Effector memory CD4-positive, alpha-beta T cell (primary cell): Measurements from ENCODE around the gene FMN1.
"Not testable (repeated sequence)": the region's sequence is repeated elsewhere in the genome, so short reads cannot be mapped to it uniquely, and the experiment has no call there.

Experiments used
- DNase-seq, 3 donors: peaks; one replicate each; pipeline ENCODE4 v3.0.0-alpha.2; 2020
- H3K27ac ChIP-seq: 2 replicates; pipeline ENCODE4 v1.7.0; 2013; ENCODE audit warnings: mild to moderate bottlenecking, low read length, moderate library complexity; ENCODE audit not compliant: insufficient read depth, poor library complexity, severe bottlenecking
- H3K27me3 ChIP-seq: replicated peaks from 2 replicates; pipeline ENCODE4 v1.7.0; 2013; ENCODE audit warnings: mild to moderate bottlenecking, low read length; ENCODE audit not compliant: insufficient read depth, control insufficient read depth, poor library complexity, severe bottlenecking
- H3K36me3 ChIP-seq: 2 replicates; pipeline ENCODE4 v1.7.0; 2013; ENCODE audit warnings: mild to moderate bottlenecking, low read length, moderate library complexity; ENCODE audit not compliant: control insufficient read depth, insufficient read depth
- H3K4me1 ChIP-seq: 2 replicates; pipeline ENCODE4 v1.7.0; 2013; ENCODE audit warnings: low read length, mild to moderate bottlenecking; ENCODE audit not compliant: control insufficient read depth, insufficient read depth, poor library complexity, severe bottlenecking
- H3K4me3 ChIP-seq: 2 replicates; pipeline ENCODE4 v1.7.0; 2013; ENCODE audit warnings: low read length, low read depth, mild to moderate bottlenecking; ENCODE audit not compliant: insufficient read depth, poor library complexity, severe bottlenecking
- H3K9me3 ChIP-seq: 2 replicates; pipeline ENCODE4 v1.7.0; 2013; ENCODE audit warnings: mild to moderate bottlenecking, low read length, moderate library complexity; ENCODE audit not compliant: control insufficient read depth

The FMN1 gene

DNA sequence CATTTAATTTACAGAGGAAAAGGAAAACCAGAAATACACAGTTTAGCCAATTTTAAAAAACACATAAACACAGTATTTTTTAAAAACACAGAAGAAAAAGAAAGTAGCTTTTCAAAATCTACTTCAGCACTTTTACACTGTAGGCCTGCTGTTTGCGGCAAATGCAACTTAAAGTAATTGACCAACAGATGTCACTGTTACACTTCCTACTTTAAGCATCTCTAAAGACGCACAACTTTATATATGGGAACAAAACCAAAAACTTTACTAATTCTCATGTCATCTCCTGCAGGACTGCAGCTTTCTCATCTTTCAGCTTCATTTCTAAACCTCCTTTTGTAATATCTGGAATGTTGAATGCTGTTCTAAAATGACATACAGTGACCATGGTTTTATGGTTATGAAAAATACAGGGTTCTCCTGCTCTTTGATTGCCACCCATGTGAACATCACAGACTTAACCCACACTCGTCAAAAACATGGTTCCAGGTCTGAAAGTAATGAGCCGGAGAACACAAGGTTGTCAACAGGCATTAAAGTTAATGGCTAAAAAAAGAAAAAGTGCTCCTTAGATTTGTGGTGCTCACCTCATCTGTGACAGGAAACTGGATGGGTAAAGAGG lies 107.9 kb downstream of the FMN1 start:
- Histone ChIP-seq H3K36me3 (no peaks in the 10 kb centered on the region), H3K27ac (peak overlapping the region; percentile 18), H3K27me3 (no peaks in the 10 kb centered on the region), H3K9me3 (no peaks in the 10 kb centered on the region), H3K4me3 (no peak overlapping the region), H3K4me1 (peaks cover 21% of the 10 kb centered on the region)
- no peak for DNase-seq

DNA sequence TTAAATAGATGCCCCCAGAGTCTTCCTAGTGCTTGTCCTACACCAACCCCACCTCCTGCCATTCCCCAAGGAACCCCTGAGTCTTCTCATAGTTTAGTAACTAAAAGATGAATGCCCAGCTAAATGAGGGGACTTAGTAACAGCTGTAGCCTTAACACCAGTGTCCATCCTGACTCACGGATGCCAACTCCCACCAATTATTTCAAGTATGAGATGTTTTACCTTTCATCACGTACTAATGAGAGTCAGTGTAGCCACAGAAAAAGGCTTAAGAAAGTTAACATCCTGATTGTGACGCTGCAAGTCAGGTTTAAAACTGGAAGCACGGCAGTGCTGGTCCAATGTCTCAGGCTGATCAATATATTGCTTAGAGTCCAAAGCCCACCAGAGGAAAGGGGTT lies 109.9 kb downstream of the FMN1 start:
- Histone ChIP-seq H3K9me3 (no peaks in the 10 kb centered on the region), H3K27me3 (no peaks in the 10 kb centered on the region), H3K36me3 (no peaks in the 10 kb centered on the region), H3K4me3 (no peak overlapping the region), H3K27ac (no peak overlapping the region), H3K4me1 (peaks cover 21% of the 10 kb centered on the region)
- DNase-seq: no peak

DNA sequence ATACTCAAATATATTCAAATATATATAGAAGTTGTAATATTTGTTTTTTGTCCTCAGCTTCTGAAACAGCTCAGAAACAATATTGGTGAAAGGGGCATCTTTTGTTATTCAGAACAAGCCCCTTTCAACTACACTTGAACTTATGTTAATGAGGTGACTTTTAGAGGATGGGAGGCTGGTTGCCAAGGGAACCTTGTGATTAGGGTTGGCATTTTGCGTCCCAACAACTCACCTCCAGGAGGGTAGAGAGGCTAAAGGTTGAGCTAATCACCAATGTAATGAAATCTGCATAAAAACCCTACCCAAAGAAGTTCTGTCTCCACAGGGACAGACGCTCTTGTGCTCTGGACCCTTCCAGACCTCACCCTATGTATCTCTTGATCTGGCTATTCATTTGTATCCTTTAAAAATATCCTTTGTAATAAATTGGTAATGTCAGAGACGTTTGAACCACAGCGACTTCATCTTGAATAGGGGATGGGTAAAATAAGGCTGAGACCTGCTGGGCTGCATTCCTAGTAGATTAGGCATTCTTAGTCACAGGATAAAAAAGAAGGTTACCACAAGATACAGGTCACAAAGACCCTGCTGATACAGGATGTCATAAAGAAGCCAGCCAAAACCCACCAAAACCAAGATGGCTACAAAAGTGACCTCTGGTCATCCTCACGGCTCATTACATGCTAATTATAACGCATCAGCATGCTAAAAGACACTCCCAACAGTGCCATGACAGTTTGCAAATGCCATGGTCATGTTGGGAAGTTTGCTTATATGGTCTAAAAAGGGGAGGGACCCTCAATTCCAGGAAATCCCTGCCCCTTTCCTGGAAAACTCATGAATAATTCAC lies 111.1 kb downstream of the FMN1 start:
- Histone ChIP-seq H3K4me1 (peaks cover 9% of the 10 kb centered on the region), H3K36me3 (no peaks in the 10 kb centered on the region), H3K4me3 (no peak overlapping the region), H3K9me3 (no peaks in the 10 kb centered on the region), H3K27ac (no peak overlapping the region), H3K27me3 (no peaks in the 10 kb centered on the region)
- no peak for DNase-seq

DNA sequence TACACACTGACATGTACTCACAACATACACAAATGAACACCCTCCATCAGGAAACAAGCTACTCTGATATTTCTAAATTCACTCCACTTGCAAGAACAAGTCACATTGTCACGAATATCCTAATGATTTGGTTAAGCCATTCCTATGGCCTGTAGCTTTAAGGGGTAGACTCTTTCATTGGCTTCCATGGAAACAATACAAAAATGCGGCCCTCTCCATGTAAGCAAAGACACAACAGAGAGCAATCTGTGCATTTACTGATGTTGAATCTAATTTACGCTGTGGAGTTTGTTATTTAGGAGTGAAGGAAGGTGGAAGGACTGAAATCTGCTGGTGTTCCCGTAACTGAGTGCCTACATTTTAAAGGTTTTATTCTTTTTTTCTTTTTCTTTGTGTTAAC lies 114.5 kb downstream of the FMN1 start:
- DNase-seq: no peak
- Histone ChIP-seq H3K9me3 (no peaks in the 10 kb centered on the region), H3K4me1 (no peaks in the 10 kb centered on the region), H3K27me3 (no peaks in the 10 kb centered on the region), H3K27ac (no peak overlapping the region), H3K36me3 (no peaks in the 10 kb centered on the region), H3K4me3 (no peak overlapping the region)

DNA sequence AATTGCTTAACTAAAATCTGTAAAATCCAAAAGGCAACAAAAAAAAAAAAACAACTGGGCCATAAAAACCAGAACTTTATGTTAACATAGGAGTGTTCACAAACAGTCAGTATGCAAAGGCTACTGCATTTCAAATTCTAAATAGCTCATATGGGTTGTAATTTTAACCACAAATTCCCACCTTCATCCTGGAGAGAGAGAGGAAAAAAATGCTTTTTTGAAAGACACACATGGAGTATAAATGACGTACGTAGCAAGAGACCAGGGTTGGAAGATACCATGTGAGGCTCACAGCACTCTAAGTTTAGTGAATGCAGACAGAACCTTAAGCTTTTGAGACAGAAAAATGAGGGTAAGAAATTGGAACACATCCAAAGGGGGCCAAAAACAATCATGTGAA lies 115.9 kb downstream of the FMN1 start:
- H3K4me3 ChIP-seq: no peak overlapping the region
- H3K9me3 ChIP-seq: no peaks in the 10 kb centered on the region
- no peak overlapping the region for H3K27ac ChIP-seq
- H3K36me3 ChIP-seq: no peaks in the 10 kb centered on the region
- DNase-seq: no peak
- no peaks in the 10 kb centered on the region for H3K4me1 ChIP-seq
- H3K27me3 ChIP-seq: no peaks in the 10 kb centered on the region

DNA sequence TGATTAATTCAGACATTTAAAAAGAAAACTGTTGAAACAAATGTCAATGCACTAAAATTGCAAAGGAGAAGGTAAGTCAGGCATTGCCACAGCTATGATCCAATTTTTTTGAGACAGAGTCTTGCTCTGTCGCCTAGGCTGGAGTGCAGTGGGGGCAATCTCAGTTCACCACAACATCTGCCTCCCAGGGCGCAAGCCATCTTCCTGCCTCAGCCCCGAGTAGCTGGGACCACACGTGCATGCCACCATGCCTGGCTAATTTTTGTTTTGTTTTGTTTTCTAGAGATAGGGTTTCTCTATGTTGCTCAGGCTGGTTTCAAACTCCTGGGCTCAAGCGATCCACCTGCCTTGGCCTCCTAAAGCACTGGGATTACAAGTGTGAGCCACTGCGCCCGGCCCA lies 117.6 kb downstream of the FMN1 start:
- H3K27me3 ChIP-seq: no peaks in the 10 kb centered on the region
- H3K27ac ChIP-seq: no peak overlapping the region
- DNase-seq: no peak
- no peaks in the 10 kb centered on the region for H3K4me1 ChIP-seq
- H3K4me3 ChIP-seq: no peak overlapping the region
- no peaks in the 10 kb centered on the region for H3K36me3 ChIP-seq
- no peaks in the 10 kb centered on the region for H3K9me3 ChIP-seq

DNA sequence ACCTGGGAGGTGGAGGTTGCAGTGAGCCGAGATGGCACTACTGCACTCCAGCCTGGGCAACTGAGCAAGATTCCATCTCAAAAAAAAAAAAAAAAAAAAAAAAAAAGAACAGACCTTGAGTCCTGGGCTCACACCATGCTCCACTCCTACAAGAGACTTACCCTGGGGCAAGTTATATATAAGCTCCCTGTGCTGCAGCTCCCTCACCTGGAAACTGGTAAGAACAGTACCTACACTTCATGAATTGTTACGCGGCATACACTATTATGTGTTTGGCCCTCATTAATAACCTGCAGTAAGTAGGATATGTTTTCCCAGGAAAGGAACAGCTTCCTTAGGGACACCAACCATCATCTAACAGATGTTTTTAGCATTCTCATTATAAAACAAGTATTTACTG lies 119.6 kb downstream of the FMN1 start:
- no peaks in the 10 kb centered on the region for H3K27me3 ChIP-seq
- H3K27ac ChIP-seq: no peak overlapping the region
- H3K4me1 ChIP-seq: no peaks in the 10 kb centered on the region
- DNase-seq: no peak
- no peak overlapping the region for H3K4me3 ChIP-seq
- no peaks in the 10 kb centered on the region for H3K36me3 ChIP-seq
- H3K9me3 ChIP-seq: no peaks in the 10 kb centered on the region

DNA sequence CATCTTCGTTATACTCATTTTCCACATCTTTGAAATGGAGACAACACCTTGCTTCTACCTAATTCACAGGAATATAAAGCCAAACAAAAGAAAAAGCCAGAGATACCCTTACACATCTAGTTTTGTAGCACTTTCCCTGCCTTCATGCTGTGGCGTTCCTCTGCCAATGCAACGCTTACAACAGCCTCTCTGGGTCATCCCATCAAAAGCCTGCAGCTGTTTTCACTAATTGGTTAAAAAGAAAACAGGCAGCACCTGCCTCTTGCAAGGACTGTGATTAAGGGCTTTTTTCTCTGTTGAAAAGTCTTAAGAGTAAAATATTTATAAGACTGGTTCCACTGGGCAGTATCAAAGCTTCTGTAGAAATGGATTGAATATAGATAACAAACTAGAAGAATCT lies 120.3 kb downstream of the FMN1 start:
- Histone ChIP-seq H3K36me3 (no peaks in the 10 kb centered on the region), H3K4me1 (no peaks in the 10 kb centered on the region), H3K4me3 (no peak overlapping the region), H3K9me3 (no peaks in the 10 kb centered on the region), H3K27ac (no peak overlapping the region), H3K27me3 (no peaks in the 10 kb centered on the region)
- no peak for DNase-seq

DNA sequence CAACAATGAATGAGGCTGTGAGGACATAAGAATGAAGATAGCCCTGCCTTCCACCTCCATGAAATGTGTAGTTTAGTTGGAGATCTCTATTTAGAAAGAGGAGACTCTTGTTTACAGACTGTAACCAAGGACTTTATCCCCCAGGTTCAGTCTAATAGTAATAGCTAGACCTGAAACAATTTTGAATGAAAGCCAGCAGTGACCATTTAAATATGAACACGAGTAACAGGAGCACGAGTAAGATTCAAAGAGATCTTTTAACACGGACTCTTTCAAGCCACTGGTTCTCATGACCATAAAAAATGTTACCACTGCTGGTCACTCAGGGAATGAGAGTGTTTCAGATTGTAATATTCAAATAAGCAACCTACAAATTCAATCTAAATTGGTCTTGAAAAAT lies 123.1 kb downstream of the FMN1 start:
- H3K4me1 ChIP-seq: no peaks in the 10 kb centered on the region
- no peak overlapping the region for H3K27ac ChIP-seq
- no peak for DNase-seq
- no peaks in the 10 kb centered on the region for H3K36me3 ChIP-seq
- no peaks in the 10 kb centered on the region for H3K27me3 ChIP-seq
- H3K4me3 ChIP-seq: no peak overlapping the region
- no peaks in the 10 kb centered on the region for H3K9me3 ChIP-seq

DNA sequence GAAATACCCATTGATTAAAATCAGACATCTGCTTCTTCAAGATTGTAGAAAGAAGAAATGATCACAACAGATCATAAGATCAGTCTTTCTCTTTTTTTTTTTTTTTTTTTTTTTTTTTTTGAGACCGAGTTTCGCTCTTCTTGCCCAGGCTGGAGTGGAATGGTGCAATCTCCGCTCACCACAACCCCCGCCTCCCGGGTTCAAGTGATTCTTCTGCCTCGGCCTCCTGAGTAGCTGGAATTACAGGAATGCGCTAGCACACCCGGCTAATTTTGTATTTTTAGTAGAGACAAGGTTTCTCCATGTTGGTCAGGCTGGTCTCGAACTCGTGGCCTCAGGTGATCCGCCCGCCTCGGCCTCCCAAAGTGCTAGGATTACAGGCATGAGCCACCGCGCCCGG lies 124.6 kb downstream of the FMN1 start:
- not testable (repeated sequence) for H3K4me3 ChIP-seq, H3K4me1 ChIP-seq, H3K27ac ChIP-seq, H3K27me3 ChIP-seq, H3K9me3 ChIP-seq, H3K36me3 ChIP-seq, DNase-seq
